LNCAP (cell line): ENCODE measurements around the gene RGS5.

Source experiments
- CTCF ChIP-seq: fragments of 450-650 bp; IDR thresholded peaks from 2 replicates; pipeline ENCODE4 v1.5.1; 2017; ENCODE audit warnings: mild to moderate bottlenecking

Gene RGS5, protein sequence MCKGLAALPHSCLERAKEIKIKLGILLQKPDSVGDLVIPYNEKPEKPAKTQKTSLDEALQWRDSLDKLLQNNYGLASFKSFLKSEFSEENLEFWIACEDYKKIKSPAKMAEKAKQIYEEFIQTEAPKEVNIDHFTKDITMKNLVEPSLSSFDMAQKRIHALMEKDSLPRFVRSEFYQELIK

GRCh38 chr1:163202833-163203451, at the start of gene RGS5:
RGS5 (minus strand) TSS chr1:163202916; CDS start chr1:163202835, 81 bp downstream.
- no peak for TF ChIP-seq CTCF

- TF ChIP-seq CTCF: no peak
These were observed 47.8 kb upstream of the RGS5 start for GRCh38 chr1:163250382-163250974.

- TF ChIP-seq CTCF: no peak
These were observed 45.3 kb upstream of the RGS5 start for GRCh38 chr1:163248064-163248463.

- TF ChIP-seq CTCF: no peak
These were observed 39.0 kb upstream of the RGS5 start for GRCh38 chr1:163241746-163242145.

DNA sequence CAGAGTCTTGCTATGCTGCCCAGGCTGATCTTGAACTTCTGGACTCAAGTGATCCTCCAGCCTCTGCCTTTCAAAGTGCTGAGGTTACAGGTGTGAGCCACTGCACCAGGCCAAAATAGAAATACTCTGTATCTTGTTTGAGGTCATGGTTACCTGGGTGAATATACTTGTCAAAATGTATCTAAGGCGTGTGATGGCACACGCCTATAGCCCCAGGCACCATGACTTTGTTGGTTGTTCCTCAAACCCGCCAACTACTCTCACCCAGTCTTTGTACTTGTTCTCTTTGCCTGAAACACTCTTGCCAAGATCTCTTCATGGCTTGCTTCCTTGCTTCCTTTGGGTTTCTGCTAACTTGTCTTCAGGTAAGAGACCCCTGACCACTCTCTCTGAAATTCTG, 38.0 kb upstream of the RGS5 start:
- no peak for TF ChIP-seq CTCF

GRCh38 chr1:163231385-163231784, 28.7 kb upstream of the RGS5 start:
- no peak for TF ChIP-seq CTCF

- TF ChIP-seq CTCF: no peak
These were observed 28.1 kb upstream of the RGS5 start for GRCh38 chr1:163230827-163231226.
